Posterior vena cava (tissue), 2 donors: ENCODE measurements around the gene SP100. TPM values are rescaled to one million over a fixed set of nuclear protein-coding genes. Genes with fewer than 3 reads are reported as not detected.
A peak's percentile ranks its signal among the peaks of the same experiment; 100 is the strongest.
"Not testable (repeated sequence)": the region's sequence is repeated elsewhere in the genome, so short reads cannot be mapped to it uniquely, and the experiment has no call there.

ENCODE experiments used
- DNase-seq: peaks from one replicate; pipeline ENCODE4 v3.0.0-alpha.2; 2020; ENCODE audit warnings: low spot score
- intact Hi-C, 2 donors: fragments of 100-400 bp; cut with DNase I; formaldehyde crosslinking; loops; one replicate each; pipeline versions ENCODE4 v1.14.1 to v1.14.2; 2022 to 2023
- long read RNA-seq, 2 donors: library from polyadenylated mRNA; unstranded; transcript quantifications; one replicate each; pipeline ENCODE4 v2.0.0, GENCODE V29; 2020 to 2021
- total RNA-seq, 2 donors: library from RNA; stranded (reverse); fragmentation: NEBNext Ultra II Directional; extraction: Animal tissue kit (Norgen Biotek cat#: 25700); gene quantifications; one replicate each; pipeline ENCODE4 v1.2.1, GENCODE V29; 2021
- donor health status: DM: yes; HTN: yes; CAD: no.
- donor health status: DM: yes; HTN: yes; CAD: no.

Gene SP100
- total RNA-seq = 10 to 100 TPM; 87.9 to 90.7 TPM
- long read RNA-seq, donor 1, transcript SP100-204 (15 exons, 1,898 nt) = major isoform, 15 of 40 reads
- long read RNA-seq, donor 1, transcript SP100-205 (14 exons, 1,802 nt) = minor isoform, 5 of 40 reads
- long read RNA-seq, donor 1, partial matches to known transcripts = 7 of 40 reads
- long read RNA-seq, donor 1, other reads (novel, unspliced or antisense) = 13 of 40 reads
- long read RNA-seq, donor 2, transcript SP100-205 (14 exons, 1,802 nt) = minor isoform, 17 of 250 reads
- long read RNA-seq, donor 2, transcript SP100-204 (15 exons, 1,898 nt) = major isoform, 59 of 250 reads
- long read RNA-seq, donor 2, partial matches to known transcripts = 93 of 250 reads
- long read RNA-seq, donor 2, other reads (novel, unspliced or antisense) = 75 of 250 reads

GRCh38 chr2:230416061-230416721 lies at the start of gene SP100:
Gene SP100 (plus strand): TSS chr2:230416201. CDS start chr2:230416297, 96 bp downstream.
- intact Hi-C loops = no loop called here
- DNase-seq = peak; percentile 93

- no peak for DNase-seq
- intact Hi-C loops = no loop called here
Observed at GRCh38 chr2:230382108-230382507, 33.9 kb upstream of the SP100 start.

GRCh38 chr2:230383453-230383852 lies 32.5 kb upstream of the SP100 start:
- intact Hi-C loops = no loop called here
- no peak for DNase-seq

- no peak for DNase-seq
- intact Hi-C loops = no loop called here
Observed at GRCh38 chr2:230384986-230385385, 31.0 kb upstream of the SP100 start.

- DNase-seq = no peak
- intact Hi-C loops = no loop called here
Observed at GRCh38 chr2:230394301-230394700, 21.7 kb upstream of the SP100 start.

- DNase-seq, intact Hi-C loops: not testable (repeated sequence)
Observed at GRCh38 chr2:230398698-230399097, 17.3 kb upstream of the SP100 start.

GRCh38 chr2:230400041-230400440 lies 16.0 kb upstream of the SP100 start:
- no peak for DNase-seq
- intact Hi-C loops = no loop called here

GRCh38 chr2:230400454-230400853 lies 15.5 kb upstream of the SP100 start:
- intact Hi-C loops = no loop called here
- DNase-seq = no peak

GRCh38 chr2:230401026-230401425 lies 15.0 kb upstream of the SP100 start:
- DNase-seq, intact Hi-C loops: not testable (repeated sequence)

- intact Hi-C loops = no loop called here
- no peak for DNase-seq
Observed at GRCh38 chr2:230403746-230404145, 12.3 kb upstream of the SP100 start.

GRCh38 chr2:230405824-230406223 lies 10.2 kb upstream of the SP100 start:
- DNase-seq = no peak
- intact Hi-C loops = no loop called here

- intact Hi-C loops = no loop called here
- peak; percentile 82 for DNase-seq
Observed at GRCh38 chr2:230408244-230408842, 7.7 kb upstream of the SP100 start.

GRCh38 chr2:230409316-230409715 lies 6.7 kb upstream of the SP100 start:
- intact Hi-C loops, DNase-seq: not testable (repeated sequence)

GRCh38 chr2:230410263-230410662 lies 5.7 kb upstream of the SP100 start:
- intact Hi-C loops = no loop called here
- DNase-seq = no peak

GRCh38 chr2:230410861-230411569 lies 5.0 kb upstream of the SP100 start:
- intact Hi-C loops = no loop called here
- DNase-seq = no peak

- DNase-seq = peak; percentile 89
- intact Hi-C loops = no loop called here
Observed at GRCh38 chr2:230411570-230412370, 4.2 kb upstream of the SP100 start.

- intact Hi-C loops = no loop called here
Observed at GRCh38 chr2:230412371-230412711, 3.7 kb upstream of the SP100 start.

GRCh38 chr2:230412846-230413245 lies 3.2 kb upstream of the SP100 start:
- DNase-seq = no peak
- intact Hi-C loops = no loop called here

More at GRCh38 chr2:230412371-230412711, 3.7 kb upstream of the SP100 start:
- peak; percentile 68 for DNase-seq

- intact Hi-C loops = no loop called here
- DNase-seq = no peak
Observed at GRCh38 chr2:230413479-230413878, 2.5 kb upstream of the SP100 start.
